ENCODE results near the gene POU3F3. TPM values are rescaled to one million over a fixed set of nuclear protein-coding genes. Genes with fewer than 3 reads are reported as not detected.

Gene POU3F3
- total RNA-seq, 1 donor: not detected

- Histone ChIP-seq H3K4me3 (ENCODE audit: low read length) (no peak overlapping the region), H3K27me3 (ENCODE audit: insufficient read depth, low read length) (peaks cover 68% of the 10 kb centered on the region), H3K4me1 (ENCODE audit: insufficient read depth, low read length) (peaks cover 31% of the 10 kb centered on the region), H3K9me3 (ENCODE audit: low read depth, low read length) (no peaks in the 10 kb centered on the region)
Observed at GRCh38 chr2:104841744-104842143, 12.2 kb upstream of the POU3F3 start.

DNA sequence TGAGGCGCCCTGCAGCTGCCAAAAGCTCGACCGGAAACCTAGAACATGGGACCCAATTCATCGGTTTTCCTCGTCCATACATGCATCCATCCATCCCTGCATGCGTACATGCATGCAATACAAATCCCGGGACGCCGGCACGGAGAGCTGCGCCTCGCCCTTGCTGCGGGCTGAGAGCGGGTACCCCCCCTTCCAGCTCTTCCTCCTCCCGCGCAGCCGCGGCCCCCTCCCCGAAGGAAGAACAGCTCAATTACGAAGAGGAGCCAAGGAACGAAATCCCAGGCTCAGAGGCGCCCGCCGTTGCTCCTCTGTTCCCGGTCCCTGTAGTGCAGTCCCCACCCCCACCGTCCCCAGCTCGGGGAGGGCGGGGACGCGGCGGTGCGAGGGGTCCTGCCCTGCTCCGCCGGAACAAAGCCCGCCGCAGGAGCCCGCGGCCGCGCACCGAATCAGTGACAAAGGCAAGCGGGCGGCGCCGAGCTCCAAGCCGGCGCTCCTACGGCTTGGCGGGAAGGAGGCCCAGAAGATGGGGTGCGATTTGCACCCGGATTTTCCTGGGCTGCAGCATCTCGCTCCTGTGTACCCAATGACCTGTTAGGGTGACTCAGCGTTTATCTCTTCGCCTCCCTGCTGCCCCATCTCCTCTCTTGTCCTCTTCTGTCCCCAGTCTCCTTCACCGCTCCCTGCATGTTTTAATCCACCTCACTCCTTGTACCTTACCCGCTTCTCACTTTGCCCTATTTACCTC is 8.9 kb upstream of the POU3F3 start:
- Histone ChIP-seq H3K27me3 (ENCODE audit: insufficient read depth, low read length) (peaks cover 97% of the 10 kb centered on the region), H3K9me3 (ENCODE audit: low read depth, low read length) (no peaks in the 10 kb centered on the region), H3K4me1 (ENCODE audit: insufficient read depth, low read length) (peaks cover 31% of the 10 kb centered on the region), H3K4me3 (ENCODE audit: low read length) (no peak overlapping the region)

DNA sequence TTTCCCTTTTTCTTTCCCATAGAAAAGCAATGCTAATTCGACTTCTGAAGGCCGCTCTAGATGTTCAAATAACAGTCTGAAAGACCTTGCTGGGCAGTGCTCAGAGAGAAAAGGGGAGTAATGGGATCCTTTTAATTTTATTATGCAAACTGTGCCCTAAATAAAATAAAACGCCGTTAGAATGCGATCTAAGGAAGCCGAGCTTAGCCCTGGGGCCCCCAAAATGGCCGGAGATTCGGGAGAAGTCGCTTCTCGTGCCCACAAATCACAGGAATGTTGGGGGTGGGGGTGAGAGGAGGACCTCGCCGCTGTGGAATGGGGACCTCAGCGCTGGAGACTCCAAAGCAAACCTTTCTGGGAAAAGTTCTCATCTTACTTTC is 8.4 kb upstream of the POU3F3 start:
- H3K4me3 ChIP-seq (ENCODE audit: low read length): no peak overlapping the region
- H3K27me3 ChIP-seq (ENCODE audit: insufficient read depth, low read length): peaks cover 98% of the 10 kb centered on the region
- H3K4me1 ChIP-seq (ENCODE audit: insufficient read depth, low read length): peaks cover 31% of the 10 kb centered on the region
- no peaks in the 10 kb centered on the region for H3K9me3 ChIP-seq (ENCODE audit: low read depth, low read length)

GRCh38 chr2:104845946-104846785 is 7.7 kb upstream of the POU3F3 start:
- no peaks in the 10 kb centered on the region for H3K9me3 ChIP-seq (ENCODE audit: low read depth, low read length)
- H3K27me3 ChIP-seq (ENCODE audit: insufficient read depth, low read length): peaks cover 99% of the 10 kb centered on the region
- no peak overlapping the region for H3K4me3 ChIP-seq (ENCODE audit: low read length)
- H3K4me1 ChIP-seq (ENCODE audit: insufficient read depth, low read length): peaks cover 31% of the 10 kb centered on the region

- no peaks in the 10 kb centered on the region for H3K9me3 ChIP-seq (ENCODE audit: low read depth, low read length)
- H3K4me1 ChIP-seq (ENCODE audit: insufficient read depth, low read length): peaks cover 36% of the 10 kb centered on the region
- peaks cover 98% of the 10 kb centered on the region for H3K27me3 ChIP-seq (ENCODE audit: insufficient read depth, low read length)
- H3K4me3 ChIP-seq (ENCODE audit: low read length): no peak overlapping the region
Observed at GRCh38 chr2:104846786-104847585, 6.9 kb upstream of the POU3F3 start.

DNA sequence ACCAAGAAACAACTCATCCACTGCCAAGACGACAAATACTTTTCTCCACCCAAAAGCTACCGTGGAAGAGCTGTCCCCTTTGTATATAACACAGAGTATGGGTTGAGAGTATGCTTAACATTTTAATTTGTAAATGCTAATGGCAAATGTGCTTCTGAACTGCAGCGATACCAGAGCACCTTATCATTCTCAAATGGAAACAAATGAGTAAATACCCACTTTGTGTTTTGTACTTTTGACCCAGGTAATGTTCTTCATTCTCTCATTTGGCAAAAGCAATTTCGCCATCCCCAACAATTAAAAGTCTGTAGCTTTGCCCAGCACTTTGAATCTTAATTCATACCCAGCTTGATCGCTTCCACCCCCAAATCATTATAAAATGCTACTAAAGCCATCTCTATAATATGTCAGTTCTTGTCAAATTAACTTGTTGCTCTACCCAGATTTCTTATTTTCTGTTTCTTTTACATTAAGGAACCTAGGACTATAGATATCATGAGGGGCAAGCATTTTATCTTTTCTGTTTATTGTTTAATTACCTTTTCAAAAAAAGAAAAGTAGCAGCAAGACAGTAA is 6.2 kb upstream of the POU3F3 start:
- no peak overlapping the region for H3K4me3 ChIP-seq (ENCODE audit: low read length)
- no peaks in the 10 kb centered on the region for H3K9me3 ChIP-seq (ENCODE audit: low read depth, low read length)
- H3K4me1 ChIP-seq (ENCODE audit: insufficient read depth, low read length): peaks cover 36% of the 10 kb centered on the region
- peaks cover 96% of the 10 kb centered on the region for H3K27me3 ChIP-seq (ENCODE audit: insufficient read depth, low read length)

GRCh38 chr2:104848526-104848925 is 5.4 kb upstream of the POU3F3 start:
- peaks cover 97% of the 10 kb centered on the region for H3K27me3 ChIP-seq (ENCODE audit: insufficient read depth, low read length)
- H3K4me3 ChIP-seq (ENCODE audit: low read length): no peak overlapping the region
- H3K4me1 ChIP-seq (ENCODE audit: insufficient read depth, low read length): peaks cover 36% of the 10 kb centered on the region
- H3K9me3 ChIP-seq (ENCODE audit: low read depth, low read length): no peaks in the 10 kb centered on the region

DNA sequence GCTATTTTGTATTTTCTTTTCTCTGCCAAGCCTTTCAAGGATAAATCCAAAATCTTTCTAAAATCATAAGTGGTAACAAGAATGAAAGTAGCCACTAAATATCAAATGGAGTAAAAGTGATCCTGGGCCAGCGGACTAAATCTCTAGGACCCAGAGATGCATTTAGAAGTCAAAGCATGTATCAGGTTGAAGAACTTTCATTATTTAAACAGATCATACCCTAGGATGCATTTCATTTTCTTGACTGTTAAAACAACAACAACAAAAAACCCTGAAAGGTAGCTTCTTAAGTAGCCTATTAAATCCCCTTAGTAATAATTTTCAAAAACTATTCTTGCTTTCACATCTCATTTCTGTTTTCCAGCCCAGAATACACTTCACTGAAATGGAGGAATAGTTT is 4.8 kb upstream of the POU3F3 start:
- H3K4me1 ChIP-seq (ENCODE audit: insufficient read depth, low read length): peaks cover 34% of the 10 kb centered on the region
- peaks cover 95% of the 10 kb centered on the region for H3K27me3 ChIP-seq (ENCODE audit: insufficient read depth, low read length)
- no peak overlapping the region for H3K4me3 ChIP-seq (ENCODE audit: low read length)
- H3K9me3 ChIP-seq (ENCODE audit: low read depth, low read length): no peaks in the 10 kb centered on the region

- H3K27me3 ChIP-seq (ENCODE audit: insufficient read depth, low read length): peaks cover 95% of the 10 kb centered on the region
- no peaks in the 10 kb centered on the region for H3K9me3 ChIP-seq (ENCODE audit: low read depth, low read length)
- peaks cover 34% of the 10 kb centered on the region for H3K4me1 ChIP-seq (ENCODE audit: insufficient read depth, low read length)
- H3K4me3 ChIP-seq (ENCODE audit: low read length): no peak overlapping the region
Observed at GRCh38 chr2:104849618-104850141, 4.2 kb upstream of the POU3F3 start.

GRCh38 chr2:104850361-104851290 is 3.3 kb upstream of the POU3F3 start:
- H3K27me3 ChIP-seq (ENCODE audit: insufficient read depth, low read length): peaks cover 87% of the 10 kb centered on the region

DNA sequence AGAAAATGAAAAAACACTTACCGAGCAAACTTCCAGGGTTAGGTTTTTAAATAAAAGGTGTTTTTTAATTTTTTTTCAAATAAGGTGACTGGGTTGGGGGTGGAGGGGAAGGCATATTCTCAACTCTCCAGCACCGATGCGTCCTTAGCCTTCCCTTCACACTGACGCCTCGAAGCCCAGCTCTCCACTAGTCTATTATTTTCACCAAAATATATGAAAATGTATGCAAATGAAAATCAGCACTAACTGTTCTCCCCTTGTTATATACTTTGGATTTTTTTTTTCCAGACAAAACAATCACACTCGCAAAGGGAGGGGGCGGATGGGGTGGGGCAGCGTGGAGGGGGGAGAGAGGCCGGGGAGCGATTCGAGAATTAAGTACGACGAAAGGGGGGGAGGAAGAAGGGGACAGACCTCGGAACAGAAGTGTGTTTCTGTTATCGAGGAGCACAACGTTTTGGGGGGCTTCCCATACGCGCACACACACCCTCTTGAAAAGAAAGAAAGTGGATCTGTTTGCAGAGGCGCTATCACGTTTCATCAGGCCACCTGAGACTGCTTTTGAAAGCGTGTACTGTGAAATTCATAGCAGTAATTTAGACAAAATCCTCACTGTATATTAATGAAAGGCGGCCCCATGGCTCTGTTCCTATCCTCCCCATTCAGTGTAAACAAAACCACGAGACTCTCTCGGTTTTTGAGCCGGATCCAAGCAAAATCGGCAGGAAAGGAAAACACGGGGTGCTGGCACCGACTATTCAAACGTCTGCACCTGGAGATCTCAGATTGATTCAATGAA is 2.4 kb upstream of the POU3F3 start:
- Histone ChIP-seq H3K4me3 (ENCODE audit: low read length) (no peak overlapping the region), H3K4me1 (ENCODE audit: insufficient read depth, low read length) (peaks cover 34% of the 10 kb centered on the region), H3K9me3 (ENCODE audit: low read depth, low read length) (no peaks in the 10 kb centered on the region), H3K27me3 (ENCODE audit: insufficient read depth, low read length) (peaks cover 81% of the 10 kb centered on the region)

More at GRCh38 chr2:104850361-104851290, 3.3 kb upstream of the POU3F3 start:
- Histone ChIP-seq H3K4me3 (ENCODE audit: low read length) (no peak overlapping the region), H3K4me1 (ENCODE audit: insufficient read depth, low read length) (peaks cover 30% of the 10 kb centered on the region), H3K9me3 (ENCODE audit: low read depth, low read length) (no peaks in the 10 kb centered on the region)

DNA sequence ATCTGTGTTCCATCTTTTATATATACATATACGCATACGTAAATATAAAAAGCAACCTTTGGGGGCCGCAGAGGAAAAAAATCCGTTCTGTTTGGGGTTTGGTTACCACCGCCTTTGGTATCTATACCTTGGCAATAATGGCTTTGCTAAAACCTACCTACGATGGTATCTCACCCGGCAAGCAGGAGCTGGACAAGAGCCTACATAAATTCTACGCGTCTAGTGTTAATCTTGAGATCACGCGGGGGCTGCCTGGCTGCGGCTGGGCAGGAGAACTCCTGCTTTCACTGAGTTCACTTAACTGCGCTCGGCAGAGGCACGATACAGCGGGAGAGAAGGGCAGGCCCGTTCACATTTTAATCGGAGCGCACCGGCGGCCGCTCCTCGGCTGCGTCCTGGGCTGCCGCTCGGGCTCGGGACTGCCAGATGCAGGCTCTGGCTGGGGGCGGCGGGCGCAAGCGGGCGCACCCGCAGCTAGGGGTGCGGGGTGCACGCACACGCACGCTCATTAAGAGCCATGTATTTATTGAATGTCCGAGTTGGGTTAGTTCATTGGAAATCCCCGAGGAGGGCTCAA is 1.7 kb upstream of the POU3F3 start:
- Histone ChIP-seq H3K4me3 (ENCODE audit: low read length) (peak overlapping the region; percentile 12), H3K27me3 (ENCODE audit: insufficient read depth, low read length) (peaks cover 79% of the 10 kb centered on the region), H3K4me1 (ENCODE audit: insufficient read depth, low read length) (peaks cover 39% of the 10 kb centered on the region), H3K9me3 (ENCODE audit: low read depth, low read length) (no peaks in the 10 kb centered on the region)

All from mononuclear cell (primary cell).